Coronary artery (tissue), 2 donors: ENCODE measurements around the gene TUBGCP6.

Experiments used
- DNase-seq: peaks from one replicate; pipeline ENCODE4 v3.0.0-alpha.2; 2017; ENCODE audit warnings: low spot score
- H3K27ac ChIP-seq, 2 donors: fragments of 200-600 bp; sonication (generic); one replicate each; pipeline ENCODE4 v1.5.1; 2016 to 2019
- H3K4me3 ChIP-seq: fragments of 200-600 bp; sonication (generic); 2 replicates; pipeline ENCODE4 v1.5.1; 2016; ENCODE audit warnings: mild to moderate bottlenecking, moderate library complexity
- TF ChIP-seq, protein P1 (sequence below): fragments of 200-600 bp; sonication (generic); IDR thresholded peaks from one replicate; pipeline ENCODE4 v1.5.1; 2019; ENCODE audit warnings: antibody characterized with exemption

Gene TUBGCP6

DNA sequence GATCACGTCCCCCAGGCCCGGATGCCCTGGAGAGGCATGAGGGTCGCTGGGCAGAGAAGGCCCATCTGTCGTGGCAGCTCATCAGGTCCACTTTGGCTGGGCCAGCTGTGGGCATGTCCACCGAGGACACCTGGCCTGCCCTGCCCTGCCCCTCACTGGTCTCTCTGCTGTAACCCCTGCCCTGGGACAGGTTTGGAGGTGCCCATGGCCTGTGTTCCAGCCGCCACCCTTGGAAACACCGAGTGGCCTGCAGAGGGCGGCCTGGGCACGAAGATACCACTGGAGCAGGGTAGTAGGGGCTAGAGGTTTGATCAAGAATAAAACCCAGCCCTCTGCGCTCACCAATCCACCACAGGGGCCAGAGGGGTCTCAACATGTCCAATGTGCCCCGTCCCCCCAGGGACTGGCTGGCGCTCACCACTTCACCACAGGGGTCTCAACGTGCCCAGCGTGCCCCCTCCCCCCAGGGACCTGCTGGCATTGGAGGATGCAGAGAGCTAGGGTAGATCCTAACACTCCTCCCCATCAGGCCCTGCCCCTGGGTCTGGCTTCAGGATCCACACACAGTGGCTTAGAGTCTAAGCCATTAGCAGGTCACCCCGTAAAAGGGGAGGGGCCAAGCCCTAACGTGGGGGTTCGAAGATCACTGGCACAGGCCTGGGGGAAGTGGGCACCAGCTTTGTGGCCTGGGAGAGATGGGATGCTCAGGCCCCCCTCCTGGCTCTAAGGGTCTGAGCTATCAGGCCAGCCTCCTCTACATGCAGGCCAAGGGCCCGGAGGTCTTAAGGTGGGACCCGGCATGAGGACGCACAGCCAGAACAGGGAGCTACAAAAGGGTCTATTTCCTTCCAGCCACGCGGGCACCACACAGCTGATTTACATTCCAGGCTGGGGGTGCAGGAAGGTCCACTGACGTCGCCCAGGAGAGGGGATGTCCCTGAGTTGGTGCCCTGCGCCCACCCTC is 7.5 kb upstream of the TUBGCP6 start:
- Histone ChIP-seq H3K4me3 (peak overlapping the region; percentile 76), H3K27ac (peak overlapping the region in 1 of 2 donors; percentile 76)
- DNase-seq: no peak

DNA sequence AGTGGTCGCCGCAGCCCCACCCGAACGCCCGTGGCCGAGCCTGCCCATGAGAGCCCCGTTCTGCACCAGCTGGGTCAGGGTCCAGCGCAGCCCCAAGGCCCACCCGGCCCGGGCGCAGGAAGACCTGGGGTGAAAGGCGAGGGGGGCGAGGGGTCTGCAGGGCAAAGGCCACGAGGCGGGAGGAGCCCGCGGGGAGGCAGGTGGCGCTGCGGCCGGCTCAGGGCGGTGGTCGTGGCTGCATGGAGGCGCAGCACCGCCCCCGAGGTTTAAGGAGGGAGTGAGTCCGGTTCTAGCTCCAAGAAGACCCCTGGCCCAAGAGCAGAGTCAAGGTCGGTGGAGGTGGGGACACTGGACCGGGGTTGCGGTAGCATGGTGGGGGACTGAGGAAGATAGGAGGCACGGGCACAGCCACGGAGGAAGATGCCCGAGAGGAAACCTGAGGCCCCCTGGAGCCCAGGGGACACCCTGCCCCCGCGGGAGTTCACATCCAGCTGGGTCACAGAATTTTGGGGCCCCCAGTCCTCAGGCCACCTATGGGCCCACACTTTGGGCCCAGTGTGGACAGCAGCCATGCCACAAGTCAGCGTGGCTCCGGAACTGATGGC is 6.8 kb upstream of the TUBGCP6 start:
- no peak for DNase-seq
- H3K27ac ChIP-seq: peak overlapping the region; percentile 25 to 76
- TF ChIP-seq, protein P1, sequence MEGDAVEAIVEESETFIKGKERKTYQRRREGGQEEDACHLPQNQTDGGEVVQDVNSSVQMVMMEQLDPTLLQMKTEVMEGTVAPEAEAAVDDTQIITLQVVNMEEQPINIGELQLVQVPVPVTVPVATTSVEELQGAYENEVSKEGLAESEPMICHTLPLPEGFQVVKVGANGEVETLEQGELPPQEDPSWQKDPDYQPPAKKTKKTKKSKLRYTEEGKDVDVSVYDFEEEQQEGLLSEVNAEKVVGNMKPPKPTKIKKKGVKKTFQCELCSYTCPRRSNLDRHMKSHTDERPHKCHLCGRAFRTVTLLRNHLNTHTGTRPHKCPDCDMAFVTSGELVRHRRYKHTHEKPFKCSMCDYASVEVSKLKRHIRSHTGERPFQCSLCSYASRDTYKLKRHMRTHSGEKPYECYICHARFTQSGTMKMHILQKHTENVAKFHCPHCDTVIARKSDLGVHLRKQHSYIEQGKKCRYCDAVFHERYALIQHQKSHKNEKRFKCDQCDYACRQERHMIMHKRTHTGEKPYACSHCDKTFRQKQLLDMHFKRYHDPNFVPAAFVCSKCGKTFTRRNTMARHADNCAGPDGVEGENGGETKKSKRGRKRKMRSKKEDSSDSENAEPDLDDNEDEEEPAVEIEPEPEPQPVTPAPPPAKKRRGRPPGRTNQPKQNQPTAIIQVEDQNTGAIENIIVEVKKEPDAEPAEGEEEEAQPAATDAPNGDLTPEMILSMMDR: no peak
- peak overlapping the region; percentile 76 for H3K4me3 ChIP-seq

More for the DNA sequence above, 7.5 kb upstream of the TUBGCP6 start:
- TF ChIP-seq, protein P1: peak; percentile 33

DNA sequence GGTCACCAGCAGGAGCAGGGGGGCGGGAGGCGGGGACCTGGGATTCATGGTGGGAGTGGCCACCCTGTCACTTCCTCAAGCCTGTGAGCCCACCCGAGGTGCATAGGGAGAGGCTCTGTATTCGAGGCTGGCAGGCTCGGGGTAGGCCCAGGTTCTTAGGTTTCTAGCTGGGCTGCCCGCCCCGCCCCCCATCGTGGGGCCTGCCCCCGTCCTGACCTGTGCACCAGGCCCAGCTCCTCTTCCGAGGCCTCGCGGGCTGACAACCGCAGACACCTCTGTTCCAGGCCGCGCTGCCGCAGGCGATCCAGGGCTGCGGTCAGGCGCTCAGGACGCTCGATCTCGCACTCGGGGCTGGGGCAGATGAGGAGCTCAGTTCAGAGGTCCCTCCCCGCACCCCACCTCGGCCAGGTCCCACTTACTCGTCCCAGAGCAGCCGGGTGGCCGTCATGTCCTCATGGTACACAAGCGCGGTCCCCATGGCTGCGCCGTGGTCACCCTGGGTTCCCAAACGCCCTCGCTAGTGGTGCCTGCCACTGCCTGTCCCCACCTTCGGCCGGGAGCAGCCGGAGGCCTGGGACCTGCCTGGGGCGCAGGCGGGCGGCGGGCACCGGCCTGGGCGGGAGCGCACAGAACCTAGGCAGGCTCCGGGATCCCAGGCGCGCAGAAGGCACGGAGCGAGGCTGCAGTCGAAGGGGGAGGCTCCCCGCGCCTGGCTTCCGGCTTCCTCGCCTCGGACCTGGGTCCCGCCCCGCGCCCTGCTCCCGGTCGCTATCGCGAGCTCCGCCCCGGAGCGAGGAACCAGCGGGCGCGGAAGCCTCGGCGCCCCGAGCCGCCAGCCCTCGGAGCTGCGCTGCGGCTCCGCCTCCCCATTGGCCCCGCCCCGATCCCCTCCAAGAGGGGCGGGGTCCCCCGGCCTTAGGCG is 6.0 kb upstream of the TUBGCP6 start, which contains the start of gene HDAC10:
HDAC10 (minus strand) TSS at position 711 of the 922 bp plus-strand sequence; CDS start at position 478, 233 bp downstream.
- H3K27ac ChIP-seq: peak within 1 kb of the TSS; percentile 25 to 76
- no peak for DNase-seq
- H3K4me3 ChIP-seq: peak within 1 kb of the TSS; percentile 76
- TF ChIP-seq, protein P1: no peak

- TF ChIP-seq, protein P1: no peak
- DNase-seq: no peak
Observed at GRCh38 chr22:50250249-50250554, 5.4 kb upstream of the TUBGCP6 start.

DNA sequence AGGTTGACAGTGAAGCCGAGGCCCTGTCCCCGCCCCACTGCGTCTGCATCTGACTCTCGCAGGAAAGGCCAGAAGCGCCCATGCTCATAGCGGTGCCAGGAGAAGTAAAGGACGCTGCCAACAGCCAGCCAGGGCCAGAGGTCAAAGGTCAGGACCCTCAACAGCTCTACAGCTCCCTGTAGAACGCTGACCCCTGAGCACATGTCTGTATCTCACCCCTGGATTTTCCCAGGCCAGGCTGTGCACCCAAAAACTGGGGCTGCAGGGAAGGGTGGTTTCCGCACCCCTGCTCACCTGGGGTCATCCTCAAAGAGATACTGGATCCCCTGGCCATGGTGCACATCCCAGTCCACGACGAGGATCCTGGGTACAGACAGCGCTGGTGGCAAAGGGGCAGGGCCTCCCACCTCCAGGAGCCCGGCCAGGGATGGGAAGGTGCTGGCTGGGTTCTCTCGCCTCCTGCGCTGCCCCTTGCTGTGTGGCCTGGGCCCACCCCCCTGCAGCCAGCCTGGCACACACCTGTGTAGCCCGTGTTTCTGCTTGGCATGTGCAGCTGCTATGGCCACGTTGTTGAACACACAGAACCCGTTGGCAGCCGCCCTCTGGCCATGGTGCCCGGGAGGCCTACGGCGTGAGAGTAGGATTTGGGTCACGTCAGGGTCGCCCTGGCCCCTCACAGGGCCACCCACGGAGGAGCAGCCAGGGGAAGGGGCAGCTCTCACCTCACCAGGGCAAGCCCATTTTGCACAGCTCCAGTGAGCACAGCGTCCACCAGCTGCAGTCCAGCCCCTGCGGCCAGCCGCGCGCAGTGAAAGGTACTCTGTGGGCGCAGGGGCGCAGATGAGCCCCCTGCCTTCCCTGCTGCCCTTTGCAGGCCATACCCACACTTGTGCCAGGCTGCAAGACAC is 4.8 kb upstream of the TUBGCP6 start:
- Histone ChIP-seq H3K27ac (no peak overlapping the region), H3K4me3 (peak overlapping the region; percentile 76)
- no peak for DNase-seq
- TF ChIP-seq, protein P1: no peak

More at GRCh38 chr22:50250249-50250554, 5.4 kb upstream of the TUBGCP6 start:
- H3K4me3 ChIP-seq: peak overlapping the region; percentile 76
- peak overlapping the region in 1 of 2 donors; percentile 76 for H3K27ac ChIP-seq
